Cortex of kidney (tissue), 1 donor: ENCODE results near the gene FAM89B.
"Not testable (repeated sequence)": the region's sequence is repeated elsewhere in the genome, so short reads cannot be mapped to it uniquely, and the experiment has no call there.

Source experiments
- DNase-seq: peaks from one replicate; lab custom pipeline; 2025; lab: John Stamatoyannopoulos, UW

FAM89B gene

GRCh38 chr11:65572356-65573051 is at the start of gene FAM89B:
Gene FAM89B (plus strand): TSS chr11:65572538. CDS start chr11:65572670, 132 bp downstream.
- no peak for DNase-seq

DNA sequence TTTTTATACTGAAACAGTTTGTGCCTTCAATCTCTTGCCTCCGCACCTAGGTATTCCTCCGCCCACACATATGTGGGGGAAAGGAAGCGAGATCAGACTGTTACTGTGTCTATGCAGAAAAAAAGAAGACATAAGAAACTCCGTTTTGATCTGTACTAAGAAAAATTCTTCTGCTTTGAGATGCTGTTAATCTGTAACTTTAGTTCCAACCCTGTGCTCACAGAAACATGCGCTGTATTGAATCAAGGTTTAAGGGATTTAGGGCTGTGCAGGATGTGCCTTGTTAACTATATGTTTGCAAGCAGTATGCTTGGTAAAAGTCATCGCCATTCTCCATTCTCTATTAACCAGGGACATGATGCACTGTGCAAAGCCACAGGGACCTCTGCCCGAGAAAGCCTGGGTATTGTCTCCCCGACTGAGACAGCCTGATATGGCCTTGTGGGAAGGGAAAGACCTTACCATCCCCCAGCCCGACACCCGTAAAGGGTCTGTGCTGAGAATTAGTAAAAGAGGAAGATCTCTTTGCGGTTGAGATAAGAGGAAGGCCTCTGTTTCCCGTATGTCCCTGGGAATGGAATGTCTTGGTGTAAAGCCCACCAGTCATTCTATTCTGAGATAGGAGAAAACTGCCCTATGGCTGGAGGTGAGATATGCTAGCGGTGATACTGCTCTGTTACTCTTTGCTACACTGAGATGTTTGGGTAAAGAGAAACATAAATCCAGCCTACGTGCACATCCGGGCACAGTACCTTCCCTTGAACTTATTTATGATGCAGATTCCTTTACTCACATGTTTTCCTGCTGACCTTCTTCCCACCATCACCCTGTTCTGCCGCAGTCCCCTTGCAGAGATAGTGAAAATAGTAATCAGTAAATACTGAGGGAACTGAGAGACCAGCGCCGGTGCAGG is 49.4 kb upstream of the FAM89B start:
- DNase-seq, result not testable (repeated sequence)

- not testable (repeated sequence) for DNase-seq
These were observed 48.7 kb upstream of the FAM89B start for GRCh38 chr11:65523631-65523968.

DNA sequence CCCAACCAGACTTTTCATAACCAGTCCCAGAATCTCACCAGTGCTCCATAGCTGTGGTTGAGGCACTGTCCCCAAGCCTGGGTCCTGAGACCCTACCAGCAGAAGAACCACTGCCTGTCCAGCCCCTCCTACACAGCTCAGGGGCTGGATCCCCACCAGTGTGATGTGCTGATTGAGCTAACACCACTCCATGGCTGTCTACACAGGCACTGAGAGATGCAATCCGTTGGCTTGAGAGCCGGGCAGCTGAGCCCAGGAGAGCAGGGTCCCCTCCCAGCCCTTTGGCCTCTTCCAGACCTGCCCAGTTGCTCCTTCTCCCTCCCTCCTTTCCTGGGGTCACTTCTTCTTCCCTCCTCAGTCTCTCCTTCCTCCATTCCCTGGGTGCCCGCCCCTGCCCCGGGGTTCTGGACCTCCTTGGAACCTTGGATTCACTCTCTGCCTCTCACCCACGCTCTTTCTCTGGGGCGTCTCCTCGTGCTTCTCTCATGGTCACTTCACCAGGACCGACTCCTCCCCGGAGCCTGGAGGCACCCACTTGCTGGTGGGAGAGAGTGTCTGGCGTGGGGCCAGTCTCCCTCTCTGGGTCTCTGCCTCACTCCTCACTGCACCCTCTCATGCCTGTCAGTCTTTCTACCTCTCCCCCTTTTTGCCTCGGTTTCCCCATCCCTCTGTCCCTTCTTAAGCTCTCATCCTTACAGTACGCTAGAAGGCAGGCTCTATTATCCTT is 48.2 kb upstream of the FAM89B start:
- no peak for DNase-seq

DNA sequence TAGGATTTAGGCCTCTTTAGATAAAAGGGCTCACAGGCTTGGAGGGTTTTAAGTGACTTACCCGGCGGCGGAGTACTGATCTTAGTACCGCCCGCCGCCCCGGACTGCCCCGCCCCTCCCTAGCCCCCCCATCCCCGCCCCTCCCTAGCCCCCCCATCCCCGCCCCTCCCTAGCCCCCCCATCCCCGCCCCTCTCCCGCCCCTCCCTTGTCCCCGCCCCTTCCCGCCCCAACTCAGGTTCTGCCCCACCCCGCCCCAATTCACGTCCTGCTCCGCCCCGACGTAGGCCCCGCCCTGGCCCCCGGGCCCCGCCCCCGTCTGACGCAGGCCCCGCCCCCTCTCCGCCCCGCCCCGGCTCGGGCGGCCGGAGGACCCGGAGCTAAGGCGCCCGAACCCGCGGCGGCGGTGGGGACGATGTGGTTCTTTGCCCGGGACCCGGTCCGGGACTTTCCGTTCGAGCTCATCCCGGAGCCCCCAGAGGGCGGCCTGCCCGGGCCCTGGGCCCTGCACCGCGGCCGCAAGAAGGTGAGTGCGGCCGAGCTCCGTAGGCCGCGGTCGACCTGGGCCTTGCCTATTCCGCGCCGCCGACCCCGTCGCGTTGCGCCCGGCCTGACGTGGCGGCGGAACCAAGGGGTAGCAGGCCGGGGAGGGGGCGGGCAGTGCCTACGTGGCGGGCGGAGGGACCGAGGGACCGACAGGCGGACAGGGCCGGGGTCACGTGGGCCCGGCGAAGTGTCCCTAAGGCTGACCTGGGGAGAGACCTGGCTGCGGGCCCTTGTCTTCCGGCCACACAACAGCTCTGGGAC is 47.4 kb upstream of the FAM89B start, which contains the start of gene SCYL1:
SCYL1 (plus strand) TSS at position 343 of the 805 bp plus-strand sequence; CDS start at position 414, 71 bp downstream.
- DNase-seq, result no peak

GRCh38 chr11:65525546-65526480 is 46.5 kb upstream of the FAM89B start:
- no peak for DNase-seq

- no peak for DNase-seq
These were observed 45.6 kb upstream of the FAM89B start for GRCh38 chr11:65526744-65527143.

GRCh38 chr11:65528819-65529350 is 43.5 kb upstream of the FAM89B start:
- no peak for DNase-seq

- no peak for DNase-seq
These were observed 42.7 kb upstream of the FAM89B start for GRCh38 chr11:65529475-65530156.

DNA sequence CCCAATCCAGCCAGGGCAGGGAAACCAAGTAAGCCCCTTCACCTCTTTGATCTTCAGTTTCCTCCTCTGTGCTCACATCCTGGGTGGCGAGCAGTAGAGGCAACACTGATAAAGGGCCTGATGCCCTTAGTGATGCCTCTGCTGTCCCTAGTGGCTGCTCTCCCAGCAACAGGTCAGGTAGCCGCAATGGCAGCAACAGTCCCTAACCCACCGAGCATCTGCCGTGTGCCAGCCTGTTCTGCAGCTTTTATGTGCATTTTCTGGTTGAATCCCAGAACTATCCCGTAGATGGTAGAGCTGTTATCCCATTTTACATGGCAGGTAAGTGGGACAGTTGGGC is 42.2 kb upstream of the FAM89B start:
- no peak for DNase-seq

- DNase-seq, result no peak
These were observed 39.8 kb upstream of the FAM89B start for GRCh38 chr11:65532388-65533064.

GRCh38 chr11:65535102-65535501 is 37.2 kb upstream of the FAM89B start:
- DNase-seq, result no peak

- DNase-seq, result no peak
These were observed 35.7 kb upstream of the FAM89B start for GRCh38 chr11:65536412-65537295.

DNA sequence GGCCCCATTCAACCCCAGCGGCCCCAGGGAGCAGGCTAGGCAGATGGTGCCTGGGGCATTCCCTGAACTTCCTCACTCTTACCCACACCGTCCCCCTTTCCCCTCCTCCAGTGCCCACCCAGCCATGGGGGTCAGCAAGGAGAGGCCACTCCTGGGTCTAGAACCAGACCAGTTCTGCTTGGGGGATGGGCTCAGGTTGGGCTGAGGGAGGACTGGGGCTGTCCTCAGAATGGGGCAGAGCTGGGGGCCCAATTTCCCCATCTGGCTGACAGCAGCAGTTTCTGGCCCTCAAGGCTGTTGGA is 35.1 kb upstream of the FAM89B start:
- DNase-seq, result no peak

DNA sequence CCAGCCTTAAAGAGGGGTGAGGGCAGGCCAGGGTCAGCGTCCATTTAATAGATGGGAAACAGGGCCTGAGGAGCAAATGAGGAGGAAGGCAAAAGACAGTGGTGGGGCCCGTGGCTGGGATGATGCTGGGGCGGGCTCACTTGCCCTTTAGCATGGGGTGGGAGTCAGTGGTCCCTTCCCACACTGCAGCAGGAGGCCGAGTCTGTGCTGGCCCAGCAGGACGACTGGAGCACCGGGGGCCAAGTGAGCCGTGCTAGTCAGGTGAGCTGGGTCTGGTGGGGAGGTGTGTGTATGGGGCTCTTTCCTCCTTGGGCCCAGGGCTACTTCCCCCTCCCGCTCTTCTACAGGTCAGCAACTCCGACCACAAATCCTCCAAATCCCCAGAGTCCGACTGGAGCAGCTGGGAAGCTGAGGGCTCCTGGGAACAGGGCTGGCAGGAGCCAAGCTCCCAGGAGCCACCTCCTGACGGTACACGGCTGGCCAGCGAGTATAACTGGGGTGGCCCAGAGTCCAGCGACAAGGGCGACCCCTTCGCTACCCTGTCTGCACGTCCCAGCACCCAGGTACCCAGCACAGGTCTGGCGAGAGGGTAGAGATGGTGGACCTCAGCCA is 34.6 kb upstream of the FAM89B start:
- no peak for DNase-seq

DNA sequence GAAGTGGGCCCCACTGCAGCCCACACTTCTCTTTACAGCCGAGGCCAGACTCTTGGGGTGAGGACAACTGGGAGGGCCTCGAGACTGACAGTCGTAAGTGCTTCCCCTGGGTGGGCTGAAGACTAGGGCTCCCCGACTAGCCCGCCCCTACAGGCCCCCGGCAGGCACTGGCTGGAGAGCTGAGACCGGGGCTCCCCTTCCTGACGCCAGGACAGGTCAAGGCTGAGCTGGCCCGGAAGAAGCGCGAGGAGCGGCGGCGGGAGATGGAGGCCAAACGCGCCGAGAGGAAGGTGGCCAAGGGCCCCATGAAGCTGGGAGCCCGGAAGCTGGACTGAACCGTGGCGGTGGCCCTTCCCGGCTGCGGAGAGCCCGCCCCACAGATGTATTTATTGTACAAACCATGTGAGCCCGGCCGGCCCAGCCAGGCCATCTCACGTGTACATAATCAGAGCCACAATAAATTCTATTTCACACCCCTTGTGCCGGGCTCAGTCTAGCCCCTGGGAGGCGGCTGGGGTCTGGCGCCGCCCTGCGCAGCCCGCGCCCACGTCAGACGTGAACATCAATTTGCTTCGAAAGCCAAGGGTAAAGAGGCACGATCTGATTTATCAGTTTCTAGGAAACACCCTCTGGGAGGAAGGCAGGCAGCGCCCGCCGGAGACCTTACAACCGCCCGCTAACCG is 34.0 kb upstream of the FAM89B start:
- no peak for DNase-seq
